HepG2 (cell line): ENCODE results near the gene PLPP3. TPM values are rescaled to one million over a fixed set of nuclear protein-coding genes. Genes with fewer than 3 reads are reported as not detected.

Experiments used
- CEBPG ChIP-seq: IDR thresholded peaks from 2 replicates; pipeline ENCODE4 v1.6.1; 2016
- FOSL2 ChIP-seq: sonication (generic); formaldehyde crosslinking; IDR thresholded peaks from 2 replicates; pipeline ENCODE4 v1.4.0; 2020; ENCODE audit warnings: missing genetic modification reagents
- GATA4 ChIP-seq: sonication (generic); IDR thresholded peaks from 2 replicates; pipeline ENCODE4 v1.6.1; 2016; ENCODE audit warnings: antibody characterized with exemption, low read depth, borderline replicate concordance
- HDAC2 ChIP-seq: sonication (generic); formaldehyde crosslinking; IDR thresholded peaks from 2 replicates; pipeline ENCODE4 v1.4.0; 2020; ENCODE audit warnings: missing genetic modification reagents
- KDM1A ChIP-seq: IDR thresholded peaks from 2 replicates; pipeline ENCODE4 v1.6.1; 2016; ENCODE audit warnings: missing compliant biosample characterization
- PCBP1 ChIP-seq: fragments of 200-400 bp; formaldehyde crosslinking; IDR thresholded peaks from 2 replicates; pipeline ENCODE4 v1.6.1; 2017; ENCODE audit warnings: mild to moderate bottlenecking, low read depth, low read length, borderline replicate concordance
- RXRA ChIP-seq: sonication (generic); formaldehyde crosslinking; IDR thresholded peaks from 2 replicates; pipeline ENCODE4 v1.5.1; 2020; ENCODE audit warnings: missing genetic modification reagents
- SAP130 ChIP-seq: IDR thresholded peaks from 2 replicates; pipeline ENCODE4 v1.6.1; 2016; ENCODE audit warnings: low read depth
- SOX5 ChIP-seq: IDR thresholded peaks from 2 replicates; pipeline ENCODE4 v1.6.1; 2016; ENCODE audit warnings: borderline replicate concordance
- TCF7 ChIP-seq: sonication (generic); IDR thresholded peaks from 2 replicates; pipeline ENCODE4 v1.6.1; 2016; ENCODE audit warnings: antibody characterized with exemption, low read depth
- TEAD3 ChIP-seq: optimal IDR thresholded peaks from 2 replicates; pipeline ENCODE3; 2016; ENCODE audit warnings: borderline replicate concordance
- polyA plus RNA-seq, 8 experiments: library from polyadenylated mRNA; depleted of rRNA in 3 of 8; stranded (reverse) in 7 of 8; unstranded in 1 of 8; fragments of >200 nt; fragmentation: Illumina TruSeq in 4 of 8; extraction: Trizol in 4 of 8; gene quantifications; 2 replicates each; pipeline versions ENCODE4 v1.2.1 to v1.2.3, GENCODE V29; 2011 to 2016; ENCODE audit warnings: low read depth in 4 of 8, missing spikeins in 1 of 8, mixed read lengths in 1 of 8; ENCODE audit not compliant: insufficient read depth in 1 of 8
- total RNA-seq, 5 experiments: library from RNA; depleted of rRNA; stranded (reverse); fragments of >200 nt; fragmentation: Illumina TruSeq; extraction: Trizol; gene quantifications; 2 replicates each; pipeline ENCODE4 v1.2.3, GENCODE V29; 2016; ENCODE audit warnings: low read depth in 1 of 5
- TF ChIP-seq, protein P1 (sequence below): IDR thresholded peaks from 2 replicates; pipeline ENCODE4 v1.6.1; 2016; ENCODE audit warnings: low read depth, missing genetic modification reagents, missing compliant biosample characterization
- TF ChIP-seq, protein P2 (sequence below): IDR thresholded peaks from 2 replicates; pipeline ENCODE4 v1.6.1; 2016
- TF ChIP-seq, protein P3 (sequence below): IDR thresholded peaks from 2 replicates; pipeline ENCODE4 v1.4.0; 2020; ENCODE audit warnings: mild to moderate bottlenecking, missing genetic modification reagents
- TF ChIP-seq, protein P4 (sequence below): IDR thresholded peaks from 2 replicates; pipeline ENCODE4 v1.6.1; 2012; ENCODE audit warnings: inconsistent platforms

Gene PLPP3
- total and polyA plus RNA-seq, 2 of the 13 experiments (the other 11 are each of a cell fraction or from before 2014, with no cell fraction given) = 49.7 to 65.8 TPM

DNA sequence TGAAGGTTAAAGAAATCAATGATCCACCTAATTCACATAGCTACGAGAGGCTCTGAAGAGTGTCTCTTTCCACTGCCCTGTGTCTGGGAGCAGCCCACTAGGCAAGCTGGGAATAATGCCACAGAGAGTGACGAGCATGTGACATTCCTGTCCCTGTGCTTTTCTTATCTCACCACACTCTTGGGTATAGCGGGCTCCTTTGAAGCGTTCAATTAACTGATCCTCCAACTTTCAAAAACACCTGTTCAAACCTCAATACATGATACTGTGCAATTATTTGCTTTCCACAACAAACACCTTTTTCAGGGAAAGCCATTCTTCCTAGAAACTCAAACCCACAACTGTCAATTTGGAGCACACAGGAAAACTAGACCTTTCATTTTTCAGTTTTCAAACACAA, 43.4 kb downstream of the PLPP3 start (continued):
- TF ChIP-seq, protein P1, sequence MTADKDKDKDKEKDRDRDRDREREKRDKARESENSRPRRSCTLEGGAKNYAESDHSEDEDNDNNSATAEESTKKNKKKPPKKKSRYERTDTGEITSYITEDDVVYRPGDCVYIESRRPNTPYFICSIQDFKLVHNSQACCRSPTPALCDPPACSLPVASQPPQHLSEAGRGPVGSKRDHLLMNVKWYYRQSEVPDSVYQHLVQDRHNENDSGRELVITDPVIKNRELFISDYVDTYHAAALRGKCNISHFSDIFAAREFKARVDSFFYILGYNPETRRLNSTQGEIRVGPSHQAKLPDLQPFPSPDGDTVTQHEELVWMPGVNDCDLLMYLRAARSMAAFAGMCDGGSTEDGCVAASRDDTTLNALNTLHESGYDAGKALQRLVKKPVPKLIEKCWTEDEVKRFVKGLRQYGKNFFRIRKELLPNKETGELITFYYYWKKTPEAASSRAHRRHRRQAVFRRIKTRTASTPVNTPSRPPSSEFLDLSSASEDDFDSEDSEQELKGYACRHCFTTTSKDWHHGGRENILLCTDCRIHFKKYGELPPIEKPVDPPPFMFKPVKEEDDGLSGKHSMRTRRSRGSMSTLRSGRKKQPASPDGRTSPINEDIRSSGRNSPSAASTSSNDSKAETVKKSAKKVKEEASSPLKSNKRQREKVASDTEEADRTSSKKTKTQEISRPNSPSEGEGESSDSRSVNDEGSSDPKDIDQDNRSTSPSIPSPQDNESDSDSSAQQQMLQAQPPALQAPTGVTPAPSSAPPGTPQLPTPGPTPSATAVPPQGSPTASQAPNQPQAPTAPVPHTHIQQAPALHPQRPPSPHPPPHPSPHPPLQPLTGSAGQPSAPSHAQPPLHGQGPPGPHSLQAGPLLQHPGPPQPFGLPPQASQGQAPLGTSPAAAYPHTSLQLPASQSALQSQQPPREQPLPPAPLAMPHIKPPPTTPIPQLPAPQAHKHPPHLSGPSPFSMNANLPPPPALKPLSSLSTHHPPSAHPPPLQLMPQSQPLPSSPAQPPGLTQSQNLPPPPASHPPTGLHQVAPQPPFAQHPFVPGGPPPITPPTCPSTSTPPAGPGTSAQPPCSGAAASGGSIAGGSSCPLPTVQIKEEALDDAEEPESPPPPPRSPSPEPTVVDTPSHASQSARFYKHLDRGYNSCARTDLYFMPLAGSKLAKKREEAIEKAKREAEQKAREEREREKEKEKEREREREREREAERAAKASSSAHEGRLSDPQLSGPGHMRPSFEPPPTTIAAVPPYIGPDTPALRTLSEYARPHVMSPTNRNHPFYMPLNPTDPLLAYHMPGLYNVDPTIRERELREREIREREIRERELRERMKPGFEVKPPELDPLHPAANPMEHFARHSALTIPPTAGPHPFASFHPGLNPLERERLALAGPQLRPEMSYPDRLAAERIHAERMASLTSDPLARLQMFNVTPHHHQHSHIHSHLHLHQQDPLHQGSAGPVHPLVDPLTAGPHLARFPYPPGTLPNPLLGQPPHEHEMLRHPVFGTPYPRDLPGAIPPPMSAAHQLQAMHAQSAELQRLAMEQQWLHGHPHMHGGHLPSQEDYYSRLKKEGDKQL (CRISPR knock-in tag) = peak; percentile 84
- TF ChIP-seq, protein P2, sequence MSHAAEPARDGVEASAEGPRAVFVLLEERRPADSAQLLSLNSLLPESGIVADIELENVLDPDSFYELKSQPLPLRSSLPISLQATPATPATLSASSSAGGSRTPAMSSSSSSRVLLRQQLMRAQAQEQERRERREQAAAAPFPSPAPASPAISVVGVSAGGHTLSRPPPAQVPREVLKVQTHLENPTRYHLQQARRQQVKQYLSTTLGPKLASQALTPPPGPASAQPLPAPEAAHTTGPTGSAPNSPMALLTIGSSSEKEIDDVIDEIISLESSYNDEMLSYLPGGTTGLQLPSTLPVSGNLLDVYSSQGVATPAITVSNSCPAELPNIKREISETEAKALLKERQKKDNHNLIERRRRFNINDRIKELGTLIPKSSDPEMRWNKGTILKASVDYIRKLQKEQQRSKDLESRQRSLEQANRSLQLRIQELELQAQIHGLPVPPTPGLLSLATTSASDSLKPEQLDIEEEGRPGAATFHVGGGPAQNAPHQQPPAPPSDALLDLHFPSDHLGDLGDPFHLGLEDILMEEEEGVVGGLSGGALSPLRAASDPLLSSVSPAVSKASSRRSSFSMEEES (CRISPR knock-in tag) = peak; percentile 85
- TF ChIP-seq PCBP1 = no peak
- peak; percentile 47 for TF ChIP-seq TEAD3 (CRISPR knock-in tag)
- peak; percentile 97 for TF ChIP-seq TCF7
- TF ChIP-seq HDAC2 (CRISPR knock-in tag) = peak; percentile 56; the same call in 1 of the 2 replicates
- peak; percentile 80; the same call in 1 of the 2 replicates for TF ChIP-seq GATA4
- TF ChIP-seq RXRA = peak; percentile 42; the same call in 1 of the 2 replicates
- peak; percentile 30; the same call in 1 of the 2 replicates for TF ChIP-seq SOX5 (CRISPR knock-in tag)
- TF ChIP-seq SAP130 (CRISPR knock-in tag) = peak; percentile 57
- TF ChIP-seq, protein P3, sequence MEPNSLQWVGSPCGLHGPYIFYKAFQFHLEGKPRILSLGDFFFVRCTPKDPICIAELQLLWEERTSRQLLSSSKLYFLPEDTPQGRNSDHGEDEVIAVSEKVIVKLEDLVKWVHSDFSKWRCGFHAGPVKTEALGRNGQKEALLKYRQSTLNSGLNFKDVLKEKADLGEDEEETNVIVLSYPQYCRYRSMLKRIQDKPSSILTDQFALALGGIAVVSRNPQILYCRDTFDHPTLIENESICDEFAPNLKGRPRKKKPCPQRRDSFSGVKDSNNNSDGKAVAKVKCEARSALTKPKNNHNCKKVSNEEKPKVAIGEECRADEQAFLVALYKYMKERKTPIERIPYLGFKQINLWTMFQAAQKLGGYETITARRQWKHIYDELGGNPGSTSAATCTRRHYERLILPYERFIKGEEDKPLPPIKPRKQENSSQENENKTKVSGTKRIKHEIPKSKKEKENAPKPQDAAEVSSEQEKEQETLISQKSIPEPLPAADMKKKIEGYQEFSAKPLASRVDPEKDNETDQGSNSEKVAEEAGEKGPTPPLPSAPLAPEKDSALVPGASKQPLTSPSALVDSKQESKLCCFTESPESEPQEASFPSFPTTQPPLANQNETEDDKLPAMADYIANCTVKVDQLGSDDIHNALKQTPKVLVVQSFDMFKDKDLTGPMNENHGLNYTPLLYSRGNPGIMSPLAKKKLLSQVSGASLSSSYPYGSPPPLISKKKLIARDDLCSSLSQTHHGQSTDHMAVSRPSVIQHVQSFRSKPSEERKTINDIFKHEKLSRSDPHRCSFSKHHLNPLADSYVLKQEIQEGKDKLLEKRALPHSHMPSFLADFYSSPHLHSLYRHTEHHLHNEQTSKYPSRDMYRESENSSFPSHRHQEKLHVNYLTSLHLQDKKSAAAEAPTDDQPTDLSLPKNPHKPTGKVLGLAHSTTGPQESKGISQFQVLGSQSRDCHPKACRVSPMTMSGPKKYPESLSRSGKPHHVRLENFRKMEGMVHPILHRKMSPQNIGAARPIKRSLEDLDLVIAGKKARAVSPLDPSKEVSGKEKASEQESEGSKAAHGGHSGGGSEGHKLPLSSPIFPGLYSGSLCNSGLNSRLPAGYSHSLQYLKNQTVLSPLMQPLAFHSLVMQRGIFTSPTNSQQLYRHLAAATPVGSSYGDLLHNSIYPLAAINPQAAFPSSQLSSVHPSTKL (CRISPR knock-in tag) = peak; percentile 84
- TF ChIP-seq CEBPG = 0 out of 2 replicates have a peak, but pooled peaks have one; percentile 4
- TF ChIP-seq, protein P4, sequence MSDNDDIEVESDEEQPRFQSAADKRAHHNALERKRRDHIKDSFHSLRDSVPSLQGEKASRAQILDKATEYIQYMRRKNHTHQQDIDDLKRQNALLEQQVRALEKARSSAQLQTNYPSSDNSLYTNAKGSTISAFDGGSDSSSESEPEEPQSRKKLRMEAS = peak; percentile 24; the same call in 1 of the 2 replicates
- TF ChIP-seq FOSL2 (CRISPR knock-in tag) = peak; percentile 28; the same call in 1 of the 2 replicates
- TF ChIP-seq KDM1A (CRISPR knock-in tag) = 0 out of 2 replicates have a peak, but pooled peaks have one; percentile 46
